H1 (cell line): ENCODE data around the gene TPM1. TPM values are rescaled to one million over a fixed set of nuclear protein-coding genes. Genes with fewer than 3 reads are reported as not detected.
A peak's percentile ranks its signal among the peaks of the same experiment; 100 is the strongest.

ENCODE experiments used
- CTCF ChIA-PET: fragments of 300-600 bp; sonication (Branson Sonifier 250); formaldehyde crosslinking; loops from one replicate; lab custom pipeline; 2021; ENCODE audit not compliant: partially characterized antibody; lab: Charles Lee
- POLR2A ChIA-PET: fragments of 300-600 bp; sonication (Branson Sonifier 250); formaldehyde crosslinking; loops from one replicate; lab custom pipeline; 2021; ENCODE audit warnings: inconsistent platforms; ENCODE audit not compliant: partially characterized antibody; lab: Charles Lee
- DNase-seq, 2 experiments: peaks; one replicate each; pipeline versions ENCODE4 v3.0.0 to v3.0.0-alpha.2; 2010 to 2022; ENCODE audit warnings: low spot score in 2 of 2, low read depth in 1 of 2, mixed read lengths in 1 of 2
- FAIRE-seq: peaks from 2 replicates; lab custom pipeline; 2011; peaks lifted over from hg19 to GRCh38; lab: Jason Lieb, UNC
- H2AFZ ChIP-seq: 2 replicates; pipeline ENCODE4 v1.8.1; 2012; ENCODE audit warnings: low read length, inconsistent platforms
- H2AK5ac ChIP-seq: 2 replicates; pipeline ENCODE4 v1.6.1; 2013; ENCODE audit warnings: low read depth, low read length
- H2BK120ac ChIP-seq: replicated peaks from 2 replicates; pipeline ENCODE3; 2013; ENCODE audit warnings: low read depth, low read length, inconsistent platforms
- H2BK12ac ChIP-seq: 2 replicates; pipeline ENCODE4 v1.6.1; 2013; ENCODE audit warnings: low read depth, low read length
- H2BK15ac ChIP-seq: 2 replicates; pipeline ENCODE4 v1.6.1; 2013; ENCODE audit warnings: low read length
- H2BK20ac ChIP-seq: 2 replicates; pipeline ENCODE4 v1.6.1; 2013; ENCODE audit warnings: low read length
- H2BK5ac ChIP-seq: 2 replicates; pipeline ENCODE4 v1.6.1; 2013; ENCODE audit warnings: low read depth, low read length
- H3K14ac ChIP-seq: 2 replicates; pipeline ENCODE4 v1.6.1; 2013; ENCODE audit warnings: inconsistent platforms; ENCODE audit not compliant: insufficient read length
- H3K18ac ChIP-seq: 2 replicates; pipeline ENCODE4 v1.6.1; 2013; ENCODE audit warnings: low read length; ENCODE audit errors: extremely low read depth
- H3K23ac ChIP-seq: 2 replicates; pipeline ENCODE4 v1.6.1; 2013; ENCODE audit warnings: inconsistent platforms; ENCODE audit not compliant: insufficient read length
- H3K23me2 ChIP-seq: 2 replicates; pipeline ENCODE4 v1.6.1; 2013; ENCODE audit warnings: low read depth, low read length
- H3K27ac ChIP-seq: 2 replicates; pipeline ENCODE4 v1.6.1; 2011; ENCODE audit warnings: low read depth, low read length, inconsistent platforms
- H3K27me3 ChIP-seq, 4 experiments: replicated peaks in 1 of 4; 1 replicate in 1 of 4; 2 replicates in 3 of 4; pipeline versions ENCODE4 v1.6.1 to v1.8.1; 2011 to 2013; ENCODE audit warnings: low read length in 3 of 4, mild to moderate bottlenecking in 3 of 4, inconsistent platforms in 2 of 4, mixed read lengths in 2 of 4, moderate library complexity in 1 of 4; ENCODE audit not compliant: control insufficient read depth in 3 of 4, insufficient read depth in 3 of 4; ENCODE audit errors: extremely low read depth in 1 of 4
- H3K36me3 ChIP-seq, 4 experiments: 2 replicates each; pipeline versions ENCODE4 v1.6.1 to v1.8.1; 2011 to 2013; ENCODE audit warnings: mild to moderate bottlenecking in 4 of 4, low read length in 3 of 4, moderate library complexity in 2 of 4, control low read depth in 1 of 4, inconsistent platforms in 1 of 4; ENCODE audit not compliant: insufficient read depth in 4 of 4, control insufficient read depth in 2 of 4
- H3K4ac ChIP-seq: replicated peaks from 2 replicates; pipeline ENCODE3; 2013; ENCODE audit warnings: low read length, low read depth, mixed read lengths, inconsistent platforms; ENCODE audit not compliant: insufficient read length
- H3K4me1 ChIP-seq, 4 experiments: replicated peaks in 1 of 4; 1 replicate in 1 of 4; 2 replicates in 3 of 4; pipeline versions ENCODE4 v1.6.1 to v1.8.1; 2011 to 2013; ENCODE audit warnings: low read length in 3 of 4, inconsistent platforms in 2 of 4, mixed read lengths in 1 of 4; ENCODE audit not compliant: insufficient read depth in 4 of 4, control insufficient read depth in 3 of 4
- H3K4me2 ChIP-seq, 2 experiments: 2 replicates each; pipeline versions ENCODE4 v1.6.1 to v1.8.1; 2011 to 2013; ENCODE audit warnings: low read depth in 2 of 2, low read length in 2 of 2, control low read depth in 1 of 2, inconsistent platforms in 1 of 2, mild to moderate bottlenecking in 1 of 2; ENCODE audit not compliant: insufficient read depth in 1 of 2
- H3K4me3 ChIP-seq, 4 experiments: fragments of 200-600, 300-600 bp in 1 of 4; sonication (generic), shearing (Covaris generic), sonication (Bioruptor Twin) in 1 of 4; 2 replicates each; pipeline versions ENCODE4 v1.5.1 to v1.8.1; 2011 to 2016; ENCODE audit warnings: low read length in 4 of 4, low read depth in 3 of 4, control low read depth in 2 of 4, inconsistent platforms in 2 of 4, mild to moderate bottlenecking in 2 of 4, mixed read lengths in 1 of 4, moderate library complexity in 1 of 4; ENCODE audit not compliant: insufficient read depth in 2 of 4; ENCODE audit errors: extremely low read depth in 1 of 4
- H3K56ac ChIP-seq: replicated peaks from 2 replicates; pipeline ENCODE3; 2013; ENCODE audit warnings: low read depth, mild to moderate bottlenecking, mixed read lengths, low read length, inconsistent platforms; ENCODE audit not compliant: insufficient read length
- H3K79me1 ChIP-seq: 2 replicates; pipeline ENCODE4 v1.6.1; 2013; ENCODE audit warnings: low read depth, low read length, control low read depth
- H3K79me2 ChIP-seq, 2 experiments: 2 replicates each; pipeline versions ENCODE4 v1.6.1 to v1.8.1; 2012 to 2013; ENCODE audit warnings: low read length in 2 of 2, mild to moderate bottlenecking in 2 of 2, inconsistent platforms in 1 of 2; ENCODE audit not compliant: insufficient read depth in 2 of 2, control insufficient read depth in 1 of 2
- H3K9ac ChIP-seq, 4 experiments: replicated peaks in 1 of 4; 1 replicate in 1 of 4; 2 replicates in 3 of 4; pipeline versions ENCODE4 v1.6.1 to v1.8.1; 2011 to 2013; ENCODE audit warnings: low read depth in 3 of 4, low read length in 3 of 4, control low read depth in 2 of 4, mild to moderate bottlenecking in 2 of 4, moderate library complexity in 2 of 4, inconsistent platforms in 1 of 4; ENCODE audit errors: extremely low read depth in 1 of 4
- H3K9me3 ChIP-seq, 2 experiments: 2 replicates each; pipeline versions ENCODE4 v1.6.1 to v1.8.1; 2012 to 2013; ENCODE audit warnings: mild to moderate bottlenecking in 2 of 2, moderate library complexity in 2 of 2, control low read depth in 1 of 2, inconsistent platforms in 1 of 2, low read depth in 1 of 2, low read length in 1 of 2, mixed read lengths in 1 of 2; ENCODE audit not compliant: insufficient read depth in 2 of 2
- H4K20me1 ChIP-seq, 2 experiments: replicated peaks in 1 of 2; 2 replicates each; pipeline versions ENCODE3 to v1.8.1; 2011 to 2013; ENCODE audit warnings: inconsistent platforms in 2 of 2, low read length in 2 of 2, mild to moderate bottlenecking in 1 of 2; ENCODE audit not compliant: insufficient read depth in 2 of 2, control insufficient read depth in 1 of 2
- H4K5ac ChIP-seq: 2 replicates; pipeline ENCODE4 v1.6.1; 2013; ENCODE audit warnings: low read length, low read depth, mixed read lengths, inconsistent platforms; ENCODE audit not compliant: insufficient read length
- H4K8ac ChIP-seq: 2 replicates; pipeline ENCODE4 v1.8.0; 2013; ENCODE audit warnings: mild to moderate bottlenecking, moderate library complexity, low read length, inconsistent platforms; ENCODE audit not compliant: insufficient read depth; ENCODE audit errors: extremely low read depth
- H4K91ac ChIP-seq: replicated peaks from 2 replicates; pipeline ENCODE3; 2013; ENCODE audit warnings: low read length, mixed read lengths, inconsistent platforms; ENCODE audit not compliant: insufficient read length
- KDM1A ChIP-seq: fragments of 200-600, 300-600 bp; sonication (generic); IDR thresholded peaks from 2 replicates; pipeline ENCODE4 v1.7.1; 2016; ENCODE audit warnings: mild to moderate bottlenecking, low read length, borderline replicate concordance
- POLR2A ChIP-seq, 2 experiments: IDR thresholded peaks; 1 replicate in 1 of 2; 2 replicates in 1 of 2; pipeline ENCODE4 v1.6.1; 2011; ENCODE audit warnings: low read depth in 2 of 2, low read length in 2 of 2, mild to moderate bottlenecking in 2 of 2; ENCODE audit errors: control extremely low read depth in 1 of 2
- POLR2AphosphoS5 ChIP-seq: IDR thresholded peaks from 2 replicates; pipeline ENCODE4 v1.6.1; 2011; ENCODE audit warnings: low read depth, low read length
- ZNF274 ChIP-seq: IDR thresholded peaks from 2 replicates; pipeline ENCODE4 v1.7.0; 2012; ENCODE audit warnings: low read length, borderline replicate concordance; ENCODE audit errors: extremely low read depth
- WGBS, 2 experiments: shearing (Covaris generic) in 1 of 2; methylation state at CpG; one replicate each; pipeline versions ENCODE4 v1.1.6 to v1.1.7; 2013 to 2015; ENCODE audit warnings: low lambda C conversion rate in 2 of 2, mixed read lengths in 2 of 2, inconsistent platforms in 1 of 2, low coverage in 1 of 2, missing lambda C conversion rate in 1 of 2; ENCODE audit not compliant: insufficient replicate concordance in 2 of 2, insufficient coverage in 1 of 2, insufficient read length in 1 of 2; ENCODE audit errors: extremely low coverage in 1 of 2, missing lambda C conversion rate in 1 of 2; 5-methylcytosine and 5-hydroxymethylcytosine counted together
- polyA plus RNA-seq, 7 experiments: library from polyadenylated mRNA; depleted of rRNA in 3 of 7; stranded (reverse) in 5 of 7; unstranded in 2 of 7; fragments of >200 nt in 5 of 7; fragments of 200-250 nt in 2 of 7; gene quantifications; 1 replicate in 5 of 7; 2 replicates in 1 of 7; 4 replicates in 1 of 7; pipeline versions ENCODE4 v1.2.1 to v1.2.3, GENCODE V29; 2011 to 2013; ENCODE audit warnings: missing spikeins in 2 of 7, mixed read lengths in 2 of 7
- total RNA-seq: library from RNA; stranded (reverse); fragmentation: NEBNext Ultra II Directional; extraction: Animal tissue kit (Norgen Biotek cat#: 25700); gene quantifications from 2 replicates; pipeline ENCODE4 v1.2.1, GENCODE V29; 2021

TPM1 gene
- total and polyA plus RNA-seq, 2 of the 8 experiments (the other 6 are each of a cell fraction or from before 2014, with no cell fraction given), result 258 to 579 TPM

DNA sequence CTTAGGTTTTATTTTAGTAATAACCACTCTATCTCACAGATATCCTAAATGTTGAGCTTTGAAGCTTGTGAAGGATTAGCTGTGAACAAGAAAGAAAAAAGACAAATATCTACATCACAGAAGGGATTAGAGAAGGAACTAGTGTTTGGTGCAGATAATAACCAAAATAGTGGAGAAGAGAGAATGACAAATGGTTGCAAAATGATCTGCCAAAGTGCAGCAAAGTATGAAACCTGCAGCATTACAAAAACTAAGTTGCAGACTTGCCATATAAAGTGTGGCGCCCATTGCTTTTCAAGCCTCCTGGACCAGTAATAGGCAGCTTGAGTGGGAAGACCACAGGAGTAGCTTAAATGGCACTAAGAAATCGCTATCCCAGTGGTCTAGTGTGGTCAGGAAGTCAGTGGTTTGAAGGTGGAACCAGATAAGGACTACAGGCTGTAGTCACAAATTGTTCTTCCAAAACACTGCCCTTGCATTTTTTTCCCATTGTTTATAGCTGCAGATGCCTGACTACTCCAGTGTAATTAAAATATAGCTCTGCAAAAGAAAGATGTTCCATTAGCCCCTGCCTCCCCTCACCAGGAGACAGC is 20.7 kb downstream of the TPM1 start:
- Histone ChIP-seq H4K20me1 (no peaks in the 10 kb centered on the region), H3K4me3 (no peak overlapping the region), H2BK5ac (no peak overlapping the region), H3K23me2 (no peaks in the 10 kb centered on the region), H3K27me3 (no peaks in the 10 kb centered on the region), H4K5ac (no peak overlapping the region), H3K14ac (no peak overlapping the region), H3K56ac (no peak overlapping the region), H3K9ac (no peak overlapping the region; a peak in 1 of 7 replicates), H3K9me3 (no peaks in the 10 kb centered on the region), H3K4me1 (peaks cover 0 to 4% (median 0%) of the 10 kb centered on the region in 4 experiments; a peak in 1 of 7 replicates), H2BK120ac (no peak overlapping the region), H4K91ac (no peak overlapping the region), H3K79me1 (no peaks in the 10 kb centered on the region), H3K36me3 (peaks cover 58 to 97% (median 87%) of the 10 kb centered on the region in 4 experiments), H2BK15ac (no peak overlapping the region), H3K27ac (no peak overlapping the region), H3K18ac (no peak overlapping the region), H2BK20ac (no peak overlapping the region), H2BK12ac (no peak overlapping the region), H2AK5ac (no peak overlapping the region), H3K4me2 (no peak overlapping the region), H2AFZ (no peak overlapping the region)
- FAIRE-seq, result no peak
- CTCF ChIA-PET, result interaction anchor here (1.1 to 2.1 kb wide), 6 partner anchors 9 to 30 kb away, joined by 3 to 7 read pairs (median 4); partner anchors contain the start of gene TPM1
- peak in 1 of 2 experiments; percentile 52; a peak in 1 of 3 replicates for TF ChIP-seq POLR2A (IDR thresholded peaks at IDR 0.05; ENCODE audit: control extremely low read depth in 1 of 2, low read depth in 2 of 2, low read length in 2 of 2)
- no peak for TF ChIP-seq KDM1A
- TF ChIP-seq ZNF274, result no peak
- TF ChIP-seq POLR2AphosphoS5, result peak; percentile 58
- TF ChIP-seq, all 59 proteins: peak for 2
- no peak overlapping the region for H4K8ac ChIP-seq
- H3K23ac ChIP-seq, result no peak overlapping the region
- POLR2A ChIA-PET, result interaction anchor here (0.6 to 30.9 kb wide), 5 partner anchors 6 to 90 kb away, joined by 3 to 635 read pairs (median 325); partner anchors contain the start of gene TPM1
- no peak for DNase-seq
- no peak overlapping the region for H3K4ac ChIP-seq
- 95% methylated on average over 2 of the region's 2 CpGs; no CpG with 5 or more reads in 1 of the 2 experiments for WGBS, 2 experiments
- no peaks in the 10 kb centered on the region for H3K79me2 ChIP-seq
